GM23248 (cell line): ENCODE data around the gene DDA1. TPM values are rescaled to one million over a fixed set of nuclear protein-coding genes. Genes with fewer than 3 reads are reported as not detected.
A peak's percentile ranks its signal among the peaks of the same experiment; 100 is the strongest.

Source experiments
- DNase-seq: peaks from one replicate; pipeline ENCODE4 v3.0.0-alpha.2; 2015
- H2AFZ ChIP-seq: fragments of 200-600 bp; sonication (generic); 2 replicates; pipeline ENCODE4 v1.6.1; 2016; ENCODE audit warnings: antibody characterized with exemption
- H3F3A ChIP-seq: fragments of 200-600 bp; sonication (generic); 2 replicates; pipeline ENCODE4 v1.6.1; 2016; ENCODE audit warnings: mild to moderate bottlenecking, antibody characterized with exemption, mixed run types; ENCODE audit not compliant: insufficient read depth
- H3K27ac ChIP-seq: fragments of 200-600 bp; sonication (generic); 2 replicates; pipeline ENCODE4 v1.5.1; 2016; ENCODE audit warnings: mild to moderate bottlenecking
- H3K27me3 ChIP-seq: fragments of 200-600 bp; sonication (generic); replicated peaks from 2 replicates; pipeline ENCODE4 v1.6.1; 2016; ENCODE audit warnings: mild to moderate bottlenecking; ENCODE audit not compliant: insufficient read depth
- H3K36me3 ChIP-seq: fragments of 200-600 bp; sonication (generic); 2 replicates; pipeline ENCODE4 v1.6.1; 2016; ENCODE audit warnings: low read depth, mild to moderate bottlenecking
- H3K4me1 ChIP-seq: fragments of 200-600 bp; sonication (generic); 2 replicates; pipeline ENCODE4 v1.6.1; 2016; ENCODE audit warnings: mild to moderate bottlenecking; ENCODE audit not compliant: insufficient read depth
- H3K4me2 ChIP-seq: fragments of 200-600 bp; sonication (generic); one replicate; pipeline ENCODE4 v1.6.1; 2016; ENCODE audit warnings: mild to moderate bottlenecking; ENCODE audit not compliant: unreplicated experiment
- H3K4me3 ChIP-seq: fragments of 200-600 bp; sonication (generic); 2 replicates; pipeline ENCODE4 v1.5.1; 2016; ENCODE audit warnings: mild to moderate bottlenecking
- H3K79me2 ChIP-seq: fragments of 200-600 bp; sonication (generic); 2 replicates; pipeline ENCODE4 v1.6.1; 2016; ENCODE audit warnings: mild to moderate bottlenecking; ENCODE audit not compliant: insufficient read depth
- H3K9ac ChIP-seq: fragments of 200-600 bp; sonication (generic); 2 replicates; pipeline ENCODE4 v1.6.1; 2016; ENCODE audit warnings: mild to moderate bottlenecking
- H3K9me2 ChIP-seq: fragments of 200-600 bp; sonication (generic); 2 replicates; pipeline ENCODE4 v1.6.1; 2016; ENCODE audit warnings: mixed run types, mild to moderate bottlenecking, moderate library complexity; ENCODE audit not compliant: insufficient read depth
- H3K9me3 ChIP-seq: fragments of 200-600 bp; sonication (generic); one replicate; pipeline ENCODE4 v1.6.1; 2017; ENCODE audit warnings: low read depth
- H4K20me1 ChIP-seq: fragments of 200-600 bp; sonication (generic); 2 replicates; pipeline ENCODE4 v1.6.0; 2016; ENCODE audit not compliant: insufficient read depth
- EZH2 ChIP-seq: fragments of 200-600 bp; sonication (generic); IDR thresholded peaks from 2 replicates; pipeline ENCODE4 v1.6.1; 2018; ENCODE audit warnings: antibody characterized with exemption, mild to moderate bottlenecking; ENCODE audit not compliant: insufficient read depth, poor library complexity, severe bottlenecking
- EZH2phosphoT487 ChIP-seq: fragments of 200-600 bp; sonication (generic); IDR thresholded peaks from 2 replicates; pipeline ENCODE4 v1.6.1; 2018; ENCODE audit warnings: antibody characterized with exemption, moderate library complexity, mild to moderate bottlenecking, low read depth; ENCODE audit not compliant: insufficient read depth
- WGBS, 2 experiments: methylation state at CpG; one replicate each; pipeline ENCODE4 v1.1.6; 2015 to 2017; ENCODE audit warnings: low lambda C conversion rate in 2 of 2, low coverage in 1 of 2; ENCODE audit errors: missing lambda C conversion rate in 2 of 2; 5-methylcytosine and 5-hydroxymethylcytosine counted together
- in situ Hi-C: fragments of 300-500 bp; cut with MboI; formaldehyde crosslinking; loops from 2 replicates; pipeline ENCODE4 v1.15.0; 2020
- polyA plus RNA-seq: library from polyadenylated mRNA; unstranded; fragments of >200 nt; fragmentation: Nextera tagmentation; extraction: Ambion mirVana; gene quantifications from 2 replicates; pipeline ENCODE4 v1.2.1, GENCODE V29; 2016
- total RNA-seq: library from RNA; depleted of rRNA; stranded (reverse); fragments of >200 nt; shearing (Covaris generic); gene quantifications from 2 replicates; pipeline ENCODE4 v1.2.3, GENCODE V29; 2014

The DDA1 gene
- total and polyA plus RNA-seq, 2 experiments from 2014 or later: 10.9 to 87.8 TPM

DNA sequence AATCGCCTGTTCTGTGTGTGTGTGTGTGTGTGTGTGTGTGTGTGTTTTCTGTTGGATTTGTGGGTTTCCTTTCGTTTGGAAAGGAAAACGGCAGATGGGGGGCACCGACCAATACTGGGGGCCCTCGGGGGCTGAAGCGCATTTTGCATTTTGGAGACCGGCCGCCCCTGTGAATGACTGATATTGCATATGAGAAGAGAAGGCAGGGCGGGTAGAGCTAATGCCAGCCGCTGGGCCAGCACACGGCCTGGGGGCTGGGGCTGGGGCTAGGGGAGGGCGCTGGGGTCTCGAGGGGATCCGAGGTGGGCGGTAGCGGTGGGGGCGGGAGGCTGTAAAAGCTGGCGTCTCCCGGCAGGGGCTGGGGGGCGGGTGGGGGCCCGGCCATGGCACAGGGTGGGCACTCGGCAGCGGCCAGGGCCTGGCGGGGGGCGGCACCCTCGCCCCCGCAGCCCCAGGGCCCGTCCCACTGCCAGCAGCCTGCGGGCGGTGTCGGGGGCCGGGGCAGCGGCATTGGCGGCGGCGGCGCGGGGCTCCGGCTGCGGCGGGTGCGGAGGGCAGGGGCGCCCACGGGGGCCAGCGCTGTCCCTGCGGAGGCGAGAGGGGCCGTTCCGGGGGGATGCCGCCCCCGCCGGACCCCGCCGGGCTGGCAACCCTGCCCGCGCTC lies 14.1 kb downstream of the DDA1 start:
- Histone ChIP-seq H3F3A (0 out of 2 replicates have a peak, but pooled peaks cover 12% of the 10 kb centered on the region), H3K4me1 (no peaks in the 10 kb centered on the region), H3K9me2 (no peaks in the 10 kb centered on the region), H3K4me3 (no peak overlapping the region), H3K27me3 (no peaks in the 10 kb centered on the region), H3K79me2 (no peaks in the 10 kb centered on the region), H4K20me1 (no peaks in the 10 kb centered on the region), H2AFZ (no peak overlapping the region), H3K36me3 (no peaks in the 10 kb centered on the region), H3K9ac (no peak overlapping the region), H3K4me2 (peak overlapping the region; percentile 0), H3K27ac (no peak overlapping the region), H3K9me3 (no peaks in the 10 kb centered on the region)
- TF ChIP-seq EZH2phosphoT487 (no peak), EZH2 (no peak)
- 64 to 78% methylated on average over 10 to 56 of the region's 56 CpGs for WGBS, 2 experiments
- no peak for DNase-seq
- in situ Hi-C loops: no loop called here

DNA sequence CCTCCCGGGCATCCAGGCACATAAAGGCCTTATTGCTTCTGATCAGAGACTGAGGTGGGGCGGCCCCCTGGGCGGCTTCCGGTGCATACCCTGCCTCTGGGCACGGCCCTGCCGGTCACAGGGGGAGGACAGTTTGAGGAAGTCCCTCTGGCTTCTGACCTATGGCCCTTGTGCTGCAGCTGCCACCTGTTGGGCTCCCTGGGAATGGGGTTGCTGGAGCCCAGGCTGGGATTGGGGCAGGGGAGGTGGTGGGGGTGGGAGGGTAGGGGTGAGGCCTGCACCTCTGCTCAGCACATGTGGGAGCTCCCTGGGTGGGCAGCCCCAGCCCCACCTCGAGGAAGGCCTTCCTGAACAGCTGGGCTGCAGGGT lies 14.6 kb downstream of the DDA1 start:
- in situ Hi-C loops: no loop called here
- Histone ChIP-seq H4K20me1 (no peaks in the 10 kb centered on the region), H3K9me2 (no peaks in the 10 kb centered on the region), H3K9ac (no peak overlapping the region), H3K4me2 (no peak overlapping the region), H3K27me3 (no peaks in the 10 kb centered on the region), H2AFZ (no peak overlapping the region), H3K9me3 (no peaks in the 10 kb centered on the region), H3K36me3 (no peaks in the 10 kb centered on the region), H3F3A (0 out of 2 replicates have a peak, but pooled peaks cover 12% of the 10 kb centered on the region), H3K4me1 (no peaks in the 10 kb centered on the region), H3K27ac (no peak overlapping the region), H3K4me3 (no peak overlapping the region), H3K79me2 (no peaks in the 10 kb centered on the region)
- no peak for DNase-seq
- 27 to 63% methylated on average over 6 to 7 of the region's 7 CpGs for WGBS, 2 experiments
- TF ChIP-seq EZH2phosphoT487 (no peak), EZH2 (no peak)

DNA sequence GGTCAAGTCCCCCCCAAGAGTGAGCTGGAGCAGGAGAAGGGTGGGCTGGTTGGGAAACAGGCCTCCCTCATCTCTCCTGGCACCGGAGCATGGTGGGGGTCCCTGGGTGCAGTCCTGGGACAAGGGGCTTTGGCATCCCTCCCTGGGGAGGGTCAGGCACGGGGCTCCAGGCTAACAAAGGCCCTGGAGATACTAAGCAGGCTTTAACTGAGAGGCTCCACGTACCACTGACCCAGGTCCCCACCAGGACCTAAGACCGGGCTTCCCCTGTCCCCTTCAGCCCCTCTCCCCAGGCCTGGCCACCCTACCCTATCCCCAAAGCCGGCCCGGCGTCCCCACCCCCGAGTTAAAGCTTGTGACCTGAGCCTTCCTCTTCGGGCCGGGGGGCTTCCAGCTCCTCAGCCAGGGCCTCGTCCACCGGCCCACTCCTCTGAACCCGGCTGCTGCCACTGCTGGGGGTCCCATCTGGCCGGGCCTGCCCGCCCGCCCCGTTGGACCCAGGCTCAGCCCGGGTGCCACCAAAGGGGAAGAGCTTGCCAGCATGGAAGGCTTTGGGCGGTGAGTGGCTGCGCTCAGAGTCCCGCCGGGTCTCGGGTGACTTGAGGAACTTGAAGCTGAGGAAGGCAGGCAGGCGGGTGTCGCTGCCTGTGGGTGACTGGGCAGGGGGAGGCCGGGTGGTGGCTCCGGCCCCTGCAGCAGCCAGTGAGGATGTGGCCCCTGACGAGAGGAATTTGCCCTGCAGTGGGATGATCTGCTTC lies 15.2 kb downstream of the DDA1 start:
- in situ Hi-C loops: no loop called here
- H3K4me2 ChIP-seq: no peak overlapping the region
- no peak overlapping the region for H3K4me3 ChIP-seq
- no peaks in the 10 kb centered on the region for H3K9me3 ChIP-seq
- no peaks in the 10 kb centered on the region for H3K27me3 ChIP-seq
- H3K36me3 ChIP-seq: no peaks in the 10 kb centered on the region
- no peaks in the 10 kb centered on the region for H3K9me2 ChIP-seq
- TF ChIP-seq EZH2phosphoT487: no peak
- no peak for TF ChIP-seq EZH2
- H3F3A ChIP-seq: 0 out of 2 replicates have a peak, but pooled peaks cover 12% of the 10 kb centered on the region
- no peak for DNase-seq
- H4K20me1 ChIP-seq: no peaks in the 10 kb centered on the region
- no peaks in the 10 kb centered on the region for H3K4me1 ChIP-seq
- no peaks in the 10 kb centered on the region for H3K79me2 ChIP-seq
- H3K9ac ChIP-seq: no peak overlapping the region
- no peak overlapping the region for H3K27ac ChIP-seq
- WGBS, 2 experiments: 85 to 88% methylated on average over 15 to 28 of the region's 28 CpGs
- no peak overlapping the region for H2AFZ ChIP-seq

DNA sequence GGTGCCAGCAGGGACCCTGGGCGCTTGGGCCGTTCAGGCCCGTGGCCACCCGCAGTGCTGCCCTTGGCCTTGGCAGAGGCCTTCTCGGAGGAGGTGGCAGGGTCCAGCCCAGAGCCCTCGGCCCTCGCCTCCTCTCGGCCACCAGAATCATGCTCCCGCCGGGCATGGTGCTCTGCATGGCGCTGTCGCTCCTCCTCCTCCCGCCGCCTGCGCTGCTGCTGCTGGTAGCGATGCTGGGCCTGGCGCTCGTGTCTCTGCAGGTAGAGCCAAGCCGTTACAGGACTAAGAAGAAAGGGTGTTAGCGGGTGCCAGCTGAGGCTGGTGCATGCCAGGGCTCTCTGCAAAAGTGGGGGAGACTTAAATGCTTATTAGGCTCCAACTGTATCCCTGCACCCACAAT lies 15.8 kb downstream of the DDA1 start:
- in situ Hi-C loops: no loop called here
- TF ChIP-seq EZH2: no peak
- no peak for TF ChIP-seq EZH2phosphoT487
- no peaks in the 10 kb centered on the region for H3K9me2 ChIP-seq
- no peak overlapping the region for H3K4me2 ChIP-seq
- no peak overlapping the region for H3K9ac ChIP-seq
- no peak overlapping the region for H3K4me3 ChIP-seq
- H3K36me3 ChIP-seq: no peaks in the 10 kb centered on the region
- no peaks in the 10 kb centered on the region for H3K4me1 ChIP-seq
- H4K20me1 ChIP-seq: no peaks in the 10 kb centered on the region
- H3K9me3 ChIP-seq: no peaks in the 10 kb centered on the region
- DNase-seq: no peak
- 91 to 97% methylated on average over 17 to 20 of the region's 20 CpGs for WGBS, 2 experiments
- 0 out of 2 replicates have a peak, but pooled peaks cover 12% of the 10 kb centered on the region for H3F3A ChIP-seq
- no peak overlapping the region for H3K27ac ChIP-seq
- H3K27me3 ChIP-seq: no peaks in the 10 kb centered on the region
- no peaks in the 10 kb centered on the region for H3K79me2 ChIP-seq
- H2AFZ ChIP-seq: no peak overlapping the region
